ENCODE measurements around the gene GTF3C5. TPM values are rescaled to one million over a fixed set of nuclear protein-coding genes. Genes with fewer than 3 reads are reported as not detected.
"Not testable (repeated sequence)": the region's sequence is repeated elsewhere in the genome, so short reads cannot be mapped to it uniquely, and the experiment has no call there.

Gene GTF3C5
- total RNA-seq, 1 donor from 2014 or later = 94.0 TPM

- peak overlapping the region; percentile 98 for H3K4me3 Mint-ChIP-seq (ENCODE audit: low read depth)
- TF ChIP-seq CTCF (IDR thresholded peaks at IDR 0.05; ENCODE audit: unreplicated experiment) = no peak
- no peak for DNase-seq (ENCODE audit: low spot score, unreplicated experiment)
- peak overlapping the region; percentile 98 for H3K27ac Mint-ChIP-seq
- H3K9me3 Mint-ChIP-seq (ENCODE audit: low read depth) = no peaks in the 10 kb centered on the region
- H3K36me3 Mint-ChIP-seq (ENCODE audit: insufficient read depth) = peaks cover 2% of the 10 kb centered on the region
- peaks cover 18% of the 10 kb centered on the region for H3K4me1 Mint-ChIP-seq (ENCODE audit: low read depth)
- peaks cover 2% of the 10 kb centered on the region for H3K27me3 Mint-ChIP-seq
Observed at GRCh38 chr9:133031496-133031911, 707 bp downstream of the GTF3C5 start.

GRCh38 chr9:133032171-133032570, 1.4 kb downstream of the GTF3C5 start:
- DNase-seq (ENCODE audit: low spot score, unreplicated experiment) = no peak
- no peak for TF ChIP-seq CTCF (IDR thresholded peaks at IDR 0.05; ENCODE audit: unreplicated experiment)
- H3K9me3 Mint-ChIP-seq (ENCODE audit: low read depth) = no peaks in the 10 kb centered on the region
- peaks cover under 1% of the 10 kb centered on the region for H3K27me3 Mint-ChIP-seq
- H3K36me3 Mint-ChIP-seq (ENCODE audit: insufficient read depth) = peaks cover 4% of the 10 kb centered on the region
- peaks cover 18% of the 10 kb centered on the region for H3K4me1 Mint-ChIP-seq (ENCODE audit: low read depth)
- peak overlapping the region; percentile 98 for H3K4me3 Mint-ChIP-seq (ENCODE audit: low read depth)
- peak overlapping the region; percentile 98 for H3K27ac Mint-ChIP-seq

- DNase-seq (ENCODE audit: low spot score, unreplicated experiment) = no peak
- Mint-ChIP-seq H3K27ac (no peak overlapping the region), H3K36me3 (ENCODE audit: insufficient read depth) (peaks cover 5% of the 10 kb centered on the region), H3K27me3 (no peaks in the 10 kb centered on the region), H3K4me1 (ENCODE audit: low read depth) (peaks cover 20% of the 10 kb centered on the region), H3K9me3 (ENCODE audit: low read depth) (no peaks in the 10 kb centered on the region), H3K4me3 (ENCODE audit: low read depth) (no peak overlapping the region)
- TF ChIP-seq CTCF (IDR thresholded peaks at IDR 0.05; ENCODE audit: unreplicated experiment) = no peak
Observed at GRCh38 chr9:133035669-133036068, 4.9 kb downstream of the GTF3C5 start.

DNA sequence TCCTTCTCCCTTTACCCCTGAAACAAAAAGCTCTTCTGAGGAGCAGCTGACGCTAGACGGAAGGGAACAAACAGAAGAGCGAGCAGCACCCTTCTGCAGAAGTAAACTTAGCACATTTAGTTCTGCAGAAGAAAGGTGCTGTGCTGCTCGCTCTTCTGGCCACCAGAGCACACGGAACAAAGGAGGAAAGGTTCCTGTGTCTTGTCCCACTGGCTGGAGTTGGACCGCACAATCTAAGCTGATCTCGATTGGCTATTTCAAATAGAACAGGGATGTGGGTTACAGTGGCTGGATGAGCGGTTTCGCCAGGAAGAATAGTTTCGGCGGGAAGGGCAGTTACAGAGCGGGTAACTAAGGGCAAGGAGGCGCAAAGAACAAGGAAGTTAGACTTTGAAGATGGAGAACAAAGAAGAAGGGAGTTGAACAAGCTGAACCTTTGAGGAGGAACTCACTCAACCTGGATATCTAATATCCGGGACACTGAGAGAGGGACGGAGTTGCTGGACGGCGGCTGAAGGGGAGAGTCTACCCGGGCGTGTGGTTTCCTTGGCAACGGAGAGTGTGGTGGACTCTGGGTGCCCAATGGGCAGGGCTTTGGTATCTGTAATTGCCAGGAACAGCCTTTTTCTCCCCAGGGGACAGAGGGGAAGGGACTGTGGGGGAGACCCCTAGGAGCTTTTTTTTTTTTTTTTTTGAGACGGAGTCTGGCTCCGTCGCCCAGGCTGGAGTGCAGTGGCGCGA, 7.1 kb downstream of the GTF3C5 start:
- DNase-seq (ENCODE audit: low spot score, unreplicated experiment) = no peak
- peaks cover 9% of the 10 kb centered on the region for H3K36me3 Mint-ChIP-seq (ENCODE audit: insufficient read depth)

DNA sequence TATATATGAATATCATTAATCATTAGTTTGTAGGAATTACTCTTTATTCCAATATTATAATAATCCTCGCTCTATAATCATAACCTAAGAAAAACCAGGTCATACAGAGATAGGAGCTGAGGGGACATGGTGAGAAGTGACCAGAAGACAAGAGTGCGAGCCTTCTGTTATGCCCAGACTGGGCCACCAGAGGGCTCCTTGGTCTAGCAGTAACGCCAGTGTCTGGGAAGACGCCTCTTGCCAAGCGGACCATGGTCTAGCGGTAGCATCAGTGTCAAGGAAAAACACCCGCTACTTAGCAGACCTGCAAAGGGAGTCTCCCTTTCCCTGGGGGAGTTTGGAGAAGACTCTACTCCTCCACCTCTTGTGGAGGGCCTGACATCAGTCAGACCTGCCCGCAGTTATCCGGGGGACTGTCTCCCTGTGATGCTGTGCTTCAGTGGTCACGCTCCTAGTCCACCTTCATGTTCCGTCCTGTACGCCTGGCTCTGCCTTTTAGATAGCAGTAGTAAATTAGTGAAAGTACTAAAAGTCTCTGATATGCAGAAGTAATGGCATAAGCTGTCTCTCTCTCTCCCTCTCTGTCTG, 10.2 kb downstream of the GTF3C5 start:
- TF ChIP-seq CTCF (IDR thresholded peaks at IDR 0.05; ENCODE audit: unreplicated experiment) = peak; percentile 56
- not testable (repeated sequence) for H3K4me1 Mint-ChIP-seq (ENCODE audit: low read depth); DNase-seq (ENCODE audit: low spot score, unreplicated experiment); H3K27me3 Mint-ChIP-seq; H3K9me3 Mint-ChIP-seq (ENCODE audit: low read depth); H3K4me3 Mint-ChIP-seq (ENCODE audit: low read depth)
- Mint-ChIP-seq H3K36me3 (ENCODE audit: insufficient read depth) (peaks cover 16% of the 10 kb centered on the region), H3K27ac (peak overlapping the region; percentile 66)

More for the DNA sequence above, 7.1 kb downstream of the GTF3C5 start:
- peak overlapping the region; percentile 57 for H3K27ac Mint-ChIP-seq
- TF ChIP-seq CTCF (IDR thresholded peaks at IDR 0.05; ENCODE audit: unreplicated experiment) = no peak
- no peaks in the 10 kb centered on the region for H3K27me3 Mint-ChIP-seq
- H3K4me1 Mint-ChIP-seq (ENCODE audit: low read depth) = peaks cover 2% of the 10 kb centered on the region
- no peak overlapping the region for H3K4me3 Mint-ChIP-seq (ENCODE audit: low read depth)
- H3K9me3 Mint-ChIP-seq (ENCODE audit: low read depth) = no peaks in the 10 kb centered on the region
